Measurements from ENCODE around the gene GOLGA2.

DNA sequence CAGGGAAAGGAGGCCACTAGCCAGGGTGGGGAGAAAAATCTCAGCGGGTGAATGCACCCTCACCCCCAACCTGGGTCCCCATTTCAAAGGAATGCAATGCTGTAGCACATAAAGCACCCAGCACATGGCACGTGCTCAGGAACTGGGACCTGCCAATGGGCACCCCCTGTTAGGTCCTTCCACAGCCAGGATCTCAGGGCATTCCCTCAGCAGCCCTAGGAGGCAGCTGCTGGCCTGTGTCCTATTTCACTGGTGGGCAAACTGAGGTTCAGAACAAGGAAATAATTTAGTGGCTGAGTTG lies 63.9 kb downstream of the GOLGA2 start:
- TF ChIP-seq, protein P1, sequence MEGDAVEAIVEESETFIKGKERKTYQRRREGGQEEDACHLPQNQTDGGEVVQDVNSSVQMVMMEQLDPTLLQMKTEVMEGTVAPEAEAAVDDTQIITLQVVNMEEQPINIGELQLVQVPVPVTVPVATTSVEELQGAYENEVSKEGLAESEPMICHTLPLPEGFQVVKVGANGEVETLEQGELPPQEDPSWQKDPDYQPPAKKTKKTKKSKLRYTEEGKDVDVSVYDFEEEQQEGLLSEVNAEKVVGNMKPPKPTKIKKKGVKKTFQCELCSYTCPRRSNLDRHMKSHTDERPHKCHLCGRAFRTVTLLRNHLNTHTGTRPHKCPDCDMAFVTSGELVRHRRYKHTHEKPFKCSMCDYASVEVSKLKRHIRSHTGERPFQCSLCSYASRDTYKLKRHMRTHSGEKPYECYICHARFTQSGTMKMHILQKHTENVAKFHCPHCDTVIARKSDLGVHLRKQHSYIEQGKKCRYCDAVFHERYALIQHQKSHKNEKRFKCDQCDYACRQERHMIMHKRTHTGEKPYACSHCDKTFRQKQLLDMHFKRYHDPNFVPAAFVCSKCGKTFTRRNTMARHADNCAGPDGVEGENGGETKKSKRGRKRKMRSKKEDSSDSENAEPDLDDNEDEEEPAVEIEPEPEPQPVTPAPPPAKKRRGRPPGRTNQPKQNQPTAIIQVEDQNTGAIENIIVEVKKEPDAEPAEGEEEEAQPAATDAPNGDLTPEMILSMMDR (conservative IDR thresholded peaks at IDR 0.05; ENCODE audit: low read length), result no peak
- no peak for TF ChIP-seq EZH2phosphoT487 (IDR thresholded peaks at IDR 0.05; ENCODE audit: borderline replicate concordance)
